Fibroblast of skin of right biceps (primary cell): ENCODE measurements around the gene RGS7.

Source experiments
- DNase-seq: peaks from one replicate; pipeline ENCODE4 v3.0.0-alpha.2; 2013

Gene RGS7

GRCh38 chr1:241356519-241357365 lies at the start of gene RGS7:
Gene RGS7, minus strand, starts transcription at chr1:241357205.
- DNase-seq: peak; percentile 56

GRCh38 chr1:241406421-241406820 lies 49.4 kb upstream of the RGS7 start:
- no peak for DNase-seq

GRCh38 chr1:241401156-241401555 lies 44.2 kb upstream of the RGS7 start:
- no peak for DNase-seq

GRCh38 chr1:241396747-241397681 lies 40.0 kb upstream of the RGS7 start:
- DNase-seq: no peak

GRCh38 chr1:241391926-241392710 lies 35.1 kb upstream of the RGS7 start:
- DNase-seq: no peak

- DNase-seq: no peak
Observed at GRCh38 chr1:241390526-241390925, 33.5 kb upstream of the RGS7 start.

GRCh38 chr1:241389400-241389799 lies 32.4 kb upstream of the RGS7 start:
- no peak for DNase-seq

- no peak for DNase-seq
Observed at GRCh38 chr1:241387216-241387615, 30.2 kb upstream of the RGS7 start.

GRCh38 chr1:241376701-241377100 lies 19.7 kb upstream of the RGS7 start:
- no peak for DNase-seq

GRCh38 chr1:241375886-241376285 lies 18.9 kb upstream of the RGS7 start:
- no peak for DNase-seq

- no peak for DNase-seq
Observed at GRCh38 chr1:241366196-241366595, 9.2 kb upstream of the RGS7 start.

- no peak for DNase-seq
Observed at GRCh38 chr1:241362350-241362749, 5.3 kb upstream of the RGS7 start.

- DNase-seq: peak; percentile 12
Observed at GRCh38 chr1:241357366-241358340, 648 bp upstream of the RGS7 start.

GRCh38 chr1:241356187-241356518 lies 852 bp downstream of the RGS7 start:
- DNase-seq: no peak

- DNase-seq: no peak
Observed at GRCh38 chr1:241355311-241356010, 1.5 kb downstream of the RGS7 start.

- no peak for DNase-seq
Observed at GRCh38 chr1:241352401-241352800, 4.6 kb downstream of the RGS7 start.

- DNase-seq: no peak
Observed at GRCh38 chr1:241351841-241352240, 5.2 kb downstream of the RGS7 start.

- no peak for DNase-seq
Observed at GRCh38 chr1:241343956-241344355, 13.0 kb downstream of the RGS7 start.

GRCh38 chr1:241336335-241336734 lies 20.7 kb downstream of the RGS7 start:
- DNase-seq: no peak

- no peak for DNase-seq
Observed at GRCh38 chr1:241332987-241333386, 24.0 kb downstream of the RGS7 start.

GRCh38 chr1:241332037-241332409 lies 25.0 kb downstream of the RGS7 start:
- DNase-seq: no peak
